Breast epithelium (tissue), 3 donors: ENCODE results near the gene PFDN5.

Experiments used
- POLR2A ChIP-seq: fragments of 450-650 bp; IDR thresholded peaks from one replicate; pipeline ENCODE4 v1.6.1; 2016; ENCODE audit warnings: antibody characterized with exemption, mild to moderate bottlenecking, moderate library complexity
- TF ChIP-seq, protein P1 (sequence below), 3 donors: fragments of 450-650 bp; IDR thresholded peaks; one replicate each; pipeline ENCODE4 v1.5.1; 2016 to 2017; ENCODE audit warnings: antibody characterized with exemption in 3 of 3, mild to moderate bottlenecking in 3 of 3, moderate library complexity in 3 of 3

DNA sequence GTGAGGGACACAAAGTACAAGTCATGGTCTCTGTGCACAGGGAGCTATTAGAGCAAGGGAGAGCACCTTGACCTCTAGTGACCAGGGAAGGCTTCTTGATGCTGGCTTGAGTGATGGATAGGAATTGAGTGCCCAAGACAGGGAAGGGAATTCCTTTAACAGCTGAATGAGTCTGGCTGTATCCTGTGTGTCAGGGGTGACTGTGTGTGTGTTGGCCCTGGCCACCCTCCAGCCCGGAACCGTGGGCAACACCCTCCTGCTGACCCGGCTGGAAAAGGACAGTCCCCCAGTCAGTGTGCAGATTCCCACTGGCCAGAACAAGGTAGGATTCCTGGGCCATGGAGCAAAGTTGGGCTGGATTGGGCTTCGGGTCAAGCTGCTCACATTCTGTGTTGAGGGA is 5.5 kb upstream of the PFDN5 start:
- TF ChIP-seq, protein P1, sequence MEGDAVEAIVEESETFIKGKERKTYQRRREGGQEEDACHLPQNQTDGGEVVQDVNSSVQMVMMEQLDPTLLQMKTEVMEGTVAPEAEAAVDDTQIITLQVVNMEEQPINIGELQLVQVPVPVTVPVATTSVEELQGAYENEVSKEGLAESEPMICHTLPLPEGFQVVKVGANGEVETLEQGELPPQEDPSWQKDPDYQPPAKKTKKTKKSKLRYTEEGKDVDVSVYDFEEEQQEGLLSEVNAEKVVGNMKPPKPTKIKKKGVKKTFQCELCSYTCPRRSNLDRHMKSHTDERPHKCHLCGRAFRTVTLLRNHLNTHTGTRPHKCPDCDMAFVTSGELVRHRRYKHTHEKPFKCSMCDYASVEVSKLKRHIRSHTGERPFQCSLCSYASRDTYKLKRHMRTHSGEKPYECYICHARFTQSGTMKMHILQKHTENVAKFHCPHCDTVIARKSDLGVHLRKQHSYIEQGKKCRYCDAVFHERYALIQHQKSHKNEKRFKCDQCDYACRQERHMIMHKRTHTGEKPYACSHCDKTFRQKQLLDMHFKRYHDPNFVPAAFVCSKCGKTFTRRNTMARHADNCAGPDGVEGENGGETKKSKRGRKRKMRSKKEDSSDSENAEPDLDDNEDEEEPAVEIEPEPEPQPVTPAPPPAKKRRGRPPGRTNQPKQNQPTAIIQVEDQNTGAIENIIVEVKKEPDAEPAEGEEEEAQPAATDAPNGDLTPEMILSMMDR (IDR thresholded peaks at IDR 0.05): no peak
- no peak for TF ChIP-seq POLR2A
